Muscle of leg (tissue), 11 donors: ENCODE data around the gene GRIN2A. TPM values are rescaled to one million over a fixed set of nuclear protein-coding genes. Genes with fewer than 3 reads are reported as not detected.

ENCODE experiments used
- DNase-seq: peaks from one replicate; pipeline ENCODE4 v3.0.0; 2013
- H3K27ac ChIP-seq: one replicate; pipeline ENCODE4 v1.5.1; 2013; ENCODE audit warnings: mild to moderate bottlenecking, low read length, control low read depth
- H3K27me3 ChIP-seq: one replicate; pipeline ENCODE4 v1.6.1; 2013; ENCODE audit warnings: low read length; ENCODE audit not compliant: control insufficient read depth, insufficient read depth
- H3K36me3 ChIP-seq: one replicate; pipeline ENCODE4 v1.6.1; 2013; ENCODE audit warnings: low read length; ENCODE audit not compliant: control insufficient read depth, insufficient read depth
- H3K4me1 ChIP-seq: one replicate; pipeline ENCODE4 v1.6.1; 2013; ENCODE audit warnings: low read length; ENCODE audit not compliant: control insufficient read depth, insufficient read depth
- H3K4me3 ChIP-seq: one replicate; pipeline ENCODE4 v1.5.1; 2013; ENCODE audit warnings: low read length, control low read depth
- H3K9me3 ChIP-seq: replicated peaks from 2 replicates; pipeline ENCODE4 v1.6.1; 2013; ENCODE audit warnings: low read depth, low read length; ENCODE audit not compliant: control insufficient read depth
- WGBS: methylation state at CpG from one replicate; pipeline ENCODE4 v1.1.5; 2013; ENCODE audit warnings: missing lambda C conversion rate; ENCODE audit not compliant: insufficient coverage; 5-methylcytosine and 5-hydroxymethylcytosine counted together
- polyA plus RNA-seq, 8 donors: library from polyadenylated mRNA; unstranded; fragments of 120-200 nt; gene quantifications; one replicate each; pipeline versions ENCODE4 v1.2.1 to v1.2.3, GENCODE V29; 2013; ENCODE audit warnings: inconsistent platforms in 1 of 8, low replicate concordance in 1 of 8; ENCODE audit not compliant: insufficient read length in 8 of 8, insufficient read depth in 1 of 8
- total RNA-seq: library from RNA; stranded (reverse); fragments of 120-200 nt; gene quantifications from one replicate; pipeline ENCODE4 v1.2.4, GENCODE V29; 2013

The GRIN2A gene
- total and polyA plus RNA-seq, 9 donors: 0.18 to 0.75 (median 0.35) TPM

GRCh38 chr16:10027553-10027952, 154.7 kb downstream of the GRIN2A start:
- no peaks in the 10 kb centered on the region for H3K4me1 ChIP-seq
- DNase-seq: no peak
- H3K27me3 ChIP-seq: no peaks in the 10 kb centered on the region
- H3K9me3 ChIP-seq: no peaks in the 10 kb centered on the region
- H3K27ac ChIP-seq: no peak overlapping the region
- no peaks in the 10 kb centered on the region for H3K36me3 ChIP-seq
- no peak overlapping the region for H3K4me3 ChIP-seq
- WGBS: 100% methylated on average over 1 of the region's 8 CpGs

- Histone ChIP-seq H3K4me3 (no peak overlapping the region), H3K27me3 (no peaks in the 10 kb centered on the region), H3K9me3 (no peaks in the 10 kb centered on the region), H3K4me1 (no peaks in the 10 kb centered on the region), H3K27ac (no peak overlapping the region), H3K36me3 (no peaks in the 10 kb centered on the region)
- no peak for DNase-seq
- 62% methylated on average over 4 of the region's 5 CpGs for WGBS
These were observed 155.6 kb downstream of the GRIN2A start for GRCh38 chr16:10026593-10026992.

GRCh38 chr16:10022098-10022497, 160.1 kb downstream of the GRIN2A start:
- WGBS: 95% methylated on average over 5 of the region's 5 CpGs
- Histone ChIP-seq H3K4me3 (no peak overlapping the region), H3K27me3 (no peaks in the 10 kb centered on the region), H3K36me3 (no peaks in the 10 kb centered on the region), H3K27ac (no peak overlapping the region), H3K9me3 (no peaks in the 10 kb centered on the region), H3K4me1 (no peaks in the 10 kb centered on the region)
- no peak for DNase-seq

GRCh38 chr16:10020866-10021265, 161.4 kb downstream of the GRIN2A start:
- DNase-seq: no peak
- H3K4me1 ChIP-seq: no peaks in the 10 kb centered on the region
- H3K36me3 ChIP-seq: no peaks in the 10 kb centered on the region
- no peak overlapping the region for H3K27ac ChIP-seq
- 19% methylated on average over 1 of the region's 3 CpGs for WGBS
- no peaks in the 10 kb centered on the region for H3K9me3 ChIP-seq
- no peak overlapping the region for H3K4me3 ChIP-seq
- no peaks in the 10 kb centered on the region for H3K27me3 ChIP-seq

- no peaks in the 10 kb centered on the region for H3K36me3 ChIP-seq
- DNase-seq: no peak
- no peaks in the 10 kb centered on the region for H3K27me3 ChIP-seq
- H3K4me1 ChIP-seq: no peaks in the 10 kb centered on the region
- no peak overlapping the region for H3K4me3 ChIP-seq
- 44% methylated on average over 2 of the region's 3 CpGs for WGBS
- no peak overlapping the region for H3K27ac ChIP-seq
- no peaks in the 10 kb centered on the region for H3K9me3 ChIP-seq
These were observed 165.5 kb downstream of the GRIN2A start for GRCh38 chr16:10016752-10017151.

GRCh38 chr16:10015397-10015796, 166.8 kb downstream of the GRIN2A start:
- DNase-seq: no peak
- Histone ChIP-seq H3K4me3 (no peak overlapping the region), H3K27ac (no peak overlapping the region), H3K9me3 (no peaks in the 10 kb centered on the region), H3K4me1 (no peaks in the 10 kb centered on the region), H3K27me3 (no peaks in the 10 kb centered on the region), H3K36me3 (no peaks in the 10 kb centered on the region)
- no CpG with 5 or more reads among the region's 3 CpGs for WGBS

- no peaks in the 10 kb centered on the region for H3K27me3 ChIP-seq
- no peaks in the 10 kb centered on the region for H3K9me3 ChIP-seq
- H3K36me3 ChIP-seq: no peaks in the 10 kb centered on the region
- H3K4me1 ChIP-seq: no peaks in the 10 kb centered on the region
- H3K27ac ChIP-seq: no peak overlapping the region
- 68% methylated on average over 3 of the region's 5 CpGs for WGBS
- no peak overlapping the region for H3K4me3 ChIP-seq
- DNase-seq: no peak
These were observed 168.5 kb downstream of the GRIN2A start for GRCh38 chr16:10013774-10014173.

- Histone ChIP-seq H3K27ac (no peak overlapping the region), H3K4me3 (no peak overlapping the region), H3K4me1 (no peaks in the 10 kb centered on the region), H3K36me3 (no peaks in the 10 kb centered on the region), H3K9me3 (no peaks in the 10 kb centered on the region), H3K27me3 (no peaks in the 10 kb centered on the region)
- no peak for DNase-seq
- 67% methylated on average over 3 of the region's 4 CpGs for WGBS
These were observed 168.9 kb downstream of the GRIN2A start for GRCh38 chr16:10013364-10013763.

GRCh38 chr16:10009684-10010083, 172.5 kb downstream of the GRIN2A start:
- DNase-seq: no peak

GRCh38 chr16:10003486-10003885, 178.7 kb downstream of the GRIN2A start:
- 39% methylated on average over 2 of the region's 2 CpGs for WGBS
- no peaks in the 10 kb centered on the region for H3K9me3 ChIP-seq
- no peak overlapping the region for H3K4me3 ChIP-seq
- no peak overlapping the region for H3K27ac ChIP-seq
- H3K36me3 ChIP-seq: no peaks in the 10 kb centered on the region
- no peaks in the 10 kb centered on the region for H3K4me1 ChIP-seq
- DNase-seq: no peak
- H3K27me3 ChIP-seq: no peaks in the 10 kb centered on the region

More at GRCh38 chr16:10009684-10010083, 172.5 kb downstream of the GRIN2A start:
- Histone ChIP-seq H3K36me3 (no peaks in the 10 kb centered on the region), H3K9me3 (no peaks in the 10 kb centered on the region), H3K27ac (no peak overlapping the region), H3K4me3 (no peak overlapping the region), H3K27me3 (no peaks in the 10 kb centered on the region), H3K4me1 (no peaks in the 10 kb centered on the region)
- 75% methylated on average over 6 of the region's 6 CpGs for WGBS

- no peak overlapping the region for H3K27ac ChIP-seq
- H3K27me3 ChIP-seq: no peaks in the 10 kb centered on the region
- no peaks in the 10 kb centered on the region for H3K36me3 ChIP-seq
- H3K4me3 ChIP-seq: no peak overlapping the region
- H3K9me3 ChIP-seq: no peaks in the 10 kb centered on the region
- H3K4me1 ChIP-seq: no peaks in the 10 kb centered on the region
- WGBS: 27% methylated on average over 1 of the region's 2 CpGs
- DNase-seq: no peak
These were observed 180.9 kb downstream of the GRIN2A start for GRCh38 chr16:10001258-10001775.
